IMR-90 (cell line): ENCODE measurements around the gene SUGP2. TPM values are rescaled to one million over a fixed set of nuclear protein-coding genes. Genes with fewer than 3 reads are reported as not detected.

Experiments used
- ATAC-seq: fragments of 200-7000 bp; cut with Tn5 transposase; 2 replicates; pipeline ENCODE4 v1.9.1; 2020; ENCODE audit warnings: low read depth, mild to moderate bottlenecking, moderate library complexity
- BruUV-seq: library from RNA; stranded (reverse); fragments of 400-500 nt; replicated peaks from 2 replicates; lab custom pipeline; 2021; lab: Mats Ljungman, UMichigan
- CTCF ChIA-PET: fragments of 300-600 bp; formaldehyde crosslinking; extraction: SDS; loops from one replicate; lab custom pipeline; 2021; ENCODE audit warnings: antibody characterized with exemption; lab: Yijun Ruan, JAX
- POLR2A ChIA-PET: fragments of 300-600 bp; sonication (Branson Sonifier 250); formaldehyde crosslinking; loops from one replicate; lab custom pipeline; 2022; ENCODE audit warnings: antibody characterized with exemption; ENCODE audit not compliant: unreplicated experiment; lab: Charles Lee
- DNase-seq: peaks from one replicate; pipeline ENCODE4 v3.0.0; 2013
- H2AFZ ChIP-seq: replicated peaks from 2 replicates; pipeline ENCODE3; 2013; ENCODE audit warnings: low read length, mild to moderate bottlenecking; ENCODE audit not compliant: poor library complexity
- H2AK5ac ChIP-seq: 2 replicates; pipeline ENCODE4 v1.6.1; 2013; ENCODE audit warnings: low read depth, low read length, inconsistent platforms
- H2AK9ac ChIP-seq: replicated peaks from 2 replicates; pipeline ENCODE3; 2013; ENCODE audit warnings: mild to moderate bottlenecking, low read depth, low read length, moderate library complexity; ENCODE audit not compliant: poor library complexity
- H2BK120ac ChIP-seq: 2 replicates; pipeline ENCODE4 v1.6.1; 2013; ENCODE audit warnings: low read depth, low read length, inconsistent platforms
- H2BK15ac ChIP-seq: 3 replicates; pipeline ENCODE4 v1.6.1; 2013; ENCODE audit warnings: low read depth, low read length, inconsistent platforms
- H2BK20ac ChIP-seq: 2 replicates; pipeline ENCODE4 v1.6.1; 2013; ENCODE audit warnings: low read depth, mild to moderate bottlenecking, inconsistent platforms, low read length, moderate library complexity
- H2BK5ac ChIP-seq: 2 replicates; pipeline ENCODE4 v1.6.1; 2013; ENCODE audit warnings: mild to moderate bottlenecking, low read depth, low read length, inconsistent platforms; ENCODE audit not compliant: poor library complexity, severe bottlenecking
- H3K14ac ChIP-seq: replicated peaks from 2 replicates; pipeline ENCODE4 v1.6.1; 2013; ENCODE audit warnings: low read depth, low read length, inconsistent platforms
- H3K18ac ChIP-seq: 2 replicates; pipeline ENCODE4 v1.6.1; 2013; ENCODE audit warnings: low read depth, low read length, control low read depth
- H3K23ac ChIP-seq: 2 replicates; pipeline ENCODE4 v1.6.1; 2013; ENCODE audit warnings: low read depth, low read length, inconsistent platforms
- H3K27ac ChIP-seq: 2 replicates; pipeline ENCODE4 v1.5.1; 2013; ENCODE audit warnings: mild to moderate bottlenecking, control low read depth, low read length; ENCODE audit not compliant: insufficient read depth
- H3K27me3 ChIP-seq: 2 replicates; pipeline ENCODE4 v1.6.1; 2013; ENCODE audit warnings: low read length; ENCODE audit not compliant: control insufficient read depth, insufficient read depth
- H3K36me3 ChIP-seq: 2 replicates; pipeline ENCODE4 v1.6.1; 2013; ENCODE audit warnings: low read length, mixed read lengths; ENCODE audit not compliant: control insufficient read depth, insufficient read depth
- H3K4ac ChIP-seq: 2 replicates; pipeline ENCODE4 v1.6.1; 2013; ENCODE audit warnings: low read depth, low read length, inconsistent platforms
- H3K4me1 ChIP-seq: 2 replicates; pipeline ENCODE4 v1.6.1; 2013; ENCODE audit warnings: low read length, mixed read lengths; ENCODE audit not compliant: control insufficient read depth, insufficient read depth
- H3K4me2 ChIP-seq: 2 replicates; pipeline ENCODE4 v1.6.1; 2013; ENCODE audit warnings: low read depth, mild to moderate bottlenecking, control low read depth, low read length, moderate library complexity
- H3K4me3 ChIP-seq: 2 replicates; pipeline ENCODE4 v1.5.1; 2013; ENCODE audit warnings: low read depth, mild to moderate bottlenecking, control low read depth, low read length, moderate library complexity; ENCODE audit not compliant: insufficient read depth
- H3K56ac ChIP-seq: 2 replicates; pipeline ENCODE4 v1.6.1; 2013; ENCODE audit warnings: low read length, inconsistent platforms; ENCODE audit not compliant: insufficient read depth; ENCODE audit errors: extremely low read depth
- H3K79me1 ChIP-seq, 2 experiments: 2 replicates each; pipeline ENCODE4 v1.6.1; 2013; ENCODE audit warnings: low read length in 2 of 2, inconsistent platforms in 1 of 2, low read depth in 1 of 2
- H3K9ac ChIP-seq: 2 replicates; pipeline ENCODE4 v1.6.1; 2013; ENCODE audit warnings: low read depth, low read length, control low read depth
- H3K9me1 ChIP-seq: 2 replicates; pipeline ENCODE4 v1.6.1; 2013; ENCODE audit warnings: low read length, inconsistent platforms; ENCODE audit not compliant: insufficient read depth
- H3K9me3 ChIP-seq: 2 replicates; pipeline ENCODE4 v1.6.1; 2013; ENCODE audit warnings: low read length; ENCODE audit not compliant: control insufficient read depth, insufficient read depth
- H4K20me1 ChIP-seq: 2 replicates; pipeline ENCODE4 v1.6.1; 2013; ENCODE audit warnings: low read length, inconsistent platforms; ENCODE audit not compliant: insufficient read depth
- H4K5ac ChIP-seq: 2 replicates; pipeline ENCODE4 v1.6.1; 2013; ENCODE audit warnings: mild to moderate bottlenecking, low read depth, low read length, control low read depth
- H4K8ac ChIP-seq, 2 experiments: 2 replicates each; pipeline ENCODE4 v1.6.1; 2013; ENCODE audit warnings: low read depth in 2 of 2, low read length in 2 of 2, control low read depth in 1 of 2, inconsistent platforms in 1 of 2
- H4K91ac ChIP-seq: 2 replicates; pipeline ENCODE4 v1.6.1; 2013; ENCODE audit warnings: low read depth, low read length, inconsistent platforms; ENCODE audit not compliant: insufficient read depth
- BHLHE40 ChIP-seq: fragments of 150-350 bp; IDR thresholded peaks from 2 replicates; pipeline ENCODE4 v1.6.1; 2016; ENCODE audit warnings: mild to moderate bottlenecking, low read depth, low read length
- CHD1 ChIP-seq: IDR thresholded peaks from 2 replicates; pipeline ENCODE4 v1.6.1; 2012; ENCODE audit warnings: low read depth, low read length, improper control_type of control experiment
- FOS ChIP-seq: fragments of 150-350 bp; IDR thresholded peaks from 2 replicates; pipeline ENCODE4 v1.6.1; 2016; ENCODE audit warnings: low read depth, low read length
- MAZ ChIP-seq: IDR thresholded peaks from 2 replicates; pipeline ENCODE4 v1.6.1; 2012; ENCODE audit warnings: low read depth, mild to moderate bottlenecking, low read length, improper control_type of control experiment, moderate library complexity, borderline replicate concordance
- MXI1 ChIP-seq: IDR thresholded peaks from 2 replicates; pipeline ENCODE4 v1.6.1; 2012; ENCODE audit warnings: low read depth, mild to moderate bottlenecking, low read length, moderate library complexity, borderline replicate concordance
- NFE2L2 ChIP-seq: fragments of 150-350 bp; IDR thresholded peaks from 2 replicates; pipeline ENCODE4 v1.6.1; 2016; ENCODE audit warnings: low read depth, mild to moderate bottlenecking, low read length
- POLR2A ChIP-seq: IDR thresholded peaks from 2 replicates; pipeline ENCODE4 v1.6.1; 2012; ENCODE audit warnings: mild to moderate bottlenecking, low read depth, low read length
- RAD21 ChIP-seq: IDR thresholded peaks from 2 replicates; pipeline ENCODE4 v1.6.1; 2012; ENCODE audit warnings: low read length, improper control_type of control experiment
- RCOR1 ChIP-seq: IDR thresholded peaks from 2 replicates; pipeline ENCODE4 v1.6.1; 2012; ENCODE audit warnings: mild to moderate bottlenecking, low read length, improper control_type of control experiment; ENCODE audit not compliant: insufficient replicate concordance
- RFX5 ChIP-seq: IDR thresholded peaks from 2 replicates; pipeline ENCODE4 v1.8.0; 2012; ENCODE audit warnings: low read depth, mild to moderate bottlenecking, low read length, moderate library complexity
- SMC3 ChIP-seq: fragments of 150-350 bp; IDR thresholded peaks from 2 replicates; pipeline ENCODE4 v1.6.1; 2016; ENCODE audit warnings: low read depth, mild to moderate bottlenecking, antibody characterized with exemption, low read length, moderate library complexity
- WGBS, 2 experiments: methylation state at CpG; one replicate each; pipeline versions ENCODE4 v1.1.5 to v1.1.7; 2013; ENCODE audit warnings: missing lambda C conversion rate in 2 of 2; ENCODE audit not compliant: insufficient read length in 1 of 2; ENCODE audit errors: extremely low coverage in 2 of 2; 5-methylcytosine and 5-hydroxymethylcytosine counted together
- dilution Hi-C: fragments of 300-500 bp; cut with HindIII; formaldehyde crosslinking; loops from one replicate; pipeline ENCODE4 v1.14.3; 2018; ENCODE audit warnings: low sequenced_read_pairs; ENCODE audit not compliant: unreplicated experiment
- in situ Hi-C: fragments of 300-500 bp; cut with MboI; formaldehyde crosslinking; loops from 3 replicates; pipeline ENCODE4 v1.14.3; 2019; ENCODE audit warnings: low sequenced_read_pairs, inconsistent platforms, mixed read lengths
- intact Hi-C: fragments of 100-400 bp; cut with micrococcal nuclease; formaldehyde crosslinking; loops from 2 replicates; pipeline ENCODE4 v1.10.0; 2022
- polyA plus RNA-seq, 3 experiments: library from polyadenylated mRNA; depleted of rRNA; stranded (reverse); fragments of >200 nt; gene quantifications; 2 replicates each; pipeline ENCODE4 v1.2.3, GENCODE V29; 2012; ENCODE audit warnings: low replicate concordance in 1 of 3
- total RNA-seq: library from RNA; depleted of rRNA; stranded (reverse); fragments of >200 nt; gene quantifications from 2 replicates; pipeline ENCODE4 v1.2.3, GENCODE V29; 2012
- TF ChIP-seq, protein P1 (sequence below): fragments of 150-350 bp; IDR thresholded peaks from 2 replicates; pipeline ENCODE4 v1.6.1; 2017; ENCODE audit warnings: mild to moderate bottlenecking, antibody characterized with exemption, low read length, low read depth
- TF ChIP-seq, protein P2 (sequence below): conservative IDR thresholded peaks from 2 replicates; pipeline ENCODE4 v1.5.1; 2012; ENCODE audit warnings: mild to moderate bottlenecking, low read depth, low read length, improper control_type of control experiment
- TF ChIP-seq, protein P3 (sequence below): fragments of 150-350 bp; IDR thresholded peaks from 2 replicates; pipeline ENCODE4 v1.6.1; 2016; ENCODE audit warnings: low read depth, mild to moderate bottlenecking, low read length, moderate library complexity, borderline replicate concordance

SUGP2 gene
- total and polyA plus RNA-seq, 2 of the 4 experiments (the other 2 are of a cell fraction), result 25.8 to 69.2 TPM

DNA sequence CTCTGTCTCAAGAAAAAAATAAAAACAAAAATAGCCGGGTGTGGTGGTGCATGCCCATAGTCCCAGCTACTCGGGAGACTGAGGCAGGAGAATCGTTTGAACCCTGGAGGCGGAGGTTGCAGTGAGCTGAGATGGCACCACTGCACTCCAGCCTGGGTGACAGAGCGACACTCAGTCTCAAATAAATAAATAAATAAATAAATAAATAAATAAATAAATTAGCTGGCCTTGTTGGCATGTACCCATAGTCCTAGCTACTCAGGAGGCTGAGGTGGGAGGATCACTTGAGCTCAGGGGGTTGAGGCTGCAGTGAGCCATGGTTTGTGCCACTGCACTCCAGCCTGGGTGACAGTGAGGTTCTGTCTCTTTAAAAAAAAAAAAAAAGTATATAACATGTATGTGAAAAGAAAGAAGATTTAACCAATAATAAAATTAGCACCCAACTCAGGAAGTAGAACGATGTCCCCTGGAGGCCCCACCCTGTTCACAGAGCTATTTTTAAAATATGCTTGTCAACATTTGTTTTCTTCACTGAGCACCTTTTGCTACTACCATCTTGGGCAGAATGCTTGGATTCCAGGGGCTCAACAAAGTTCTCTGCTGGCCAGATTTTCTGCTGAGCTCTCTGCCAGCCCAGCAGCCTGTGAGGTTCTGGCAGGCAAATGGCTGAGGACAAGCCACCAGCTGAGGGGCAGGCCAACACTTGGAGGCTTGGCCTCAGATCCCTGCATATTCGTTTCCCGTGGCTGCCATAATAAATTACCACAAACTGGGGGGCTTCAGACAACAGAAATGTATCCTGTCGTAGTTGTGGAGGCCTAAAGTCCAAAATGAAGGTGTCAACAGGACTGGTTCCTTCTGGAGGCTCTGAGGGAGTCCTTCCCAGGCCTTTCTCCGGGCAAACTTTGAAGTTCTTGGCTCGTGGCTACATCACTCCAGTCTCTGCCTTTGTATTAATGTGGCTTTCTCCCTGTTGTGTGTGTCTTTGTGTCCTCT, 35.6 kb upstream of the SUGP2 start:
- H2AFZ ChIP-seq, result no peak overlapping the region
- H2AK5ac ChIP-seq, result no peak overlapping the region
- intact Hi-C loops, result loop anchor here (10.0 kb wide), 1 partner anchor 106 kb away; the partner anchor contains the start of gene MEF2B
- no peak overlapping the region for H3K23ac ChIP-seq
- DNase-seq, result no peak
- H3K4me2 ChIP-seq, result no peak overlapping the region
- no peak overlapping the region for H4K5ac ChIP-seq
- H3K4me1 ChIP-seq, result peaks cover 6% of the 10 kb centered on the region
- H3K9ac ChIP-seq, result no peak overlapping the region
- peaks cover 7% of the 10 kb centered on the region for H3K9me1 ChIP-seq
- dilution Hi-C loops, result no loop called here
- no TSS peak for BruUV-seq
- no peak overlapping the region for H3K56ac ChIP-seq
- H2BK5ac ChIP-seq, result no peak overlapping the region
- H3K27ac ChIP-seq, result no peak overlapping the region
- no peaks in the 10 kb centered on the region for H3K9me3 ChIP-seq
- H3K4ac ChIP-seq, result no peak overlapping the region
- H3K18ac ChIP-seq, result no peak overlapping the region
- no peaks in the 10 kb centered on the region for H3K27me3 ChIP-seq
- H2BK120ac ChIP-seq, result no peak overlapping the region
- 48% methylated on average over 5 of the region's 11 CpGs; no CpG with 5 or more reads in 1 of the 2 experiments for WGBS, 2 experiments
- no peak for ATAC-seq
- peaks cover 11 to 26% of the 10 kb centered on the region in 2 experiments; a peak in 3 of 4 replicates for H3K79me1 ChIP-seq
- H3K36me3 ChIP-seq, result no peaks in the 10 kb centered on the region
- H4K20me1 ChIP-seq, result no peaks in the 10 kb centered on the region; the same call in 1 of the 2 replicates
- H2BK20ac ChIP-seq, result no peak overlapping the region
- no peak overlapping the region for H3K4me3 ChIP-seq
- POLR2A ChIA-PET, result no interaction called here
- in situ Hi-C loops, result no loop called here
- no peak overlapping the region for H4K91ac ChIP-seq
- H2BK15ac ChIP-seq, result no peak overlapping the region
- no peak overlapping the region for H2AK9ac ChIP-seq
- no peak overlapping the region for H3K14ac ChIP-seq
- no peak overlapping the region for H4K8ac ChIP-seq
- CTCF ChIA-PET, result no interaction called here
- TF ChIP-seq POLR2A, result no peak
- TF ChIP-seq RCOR1, result no peak
- TF ChIP-seq, protein P1, sequence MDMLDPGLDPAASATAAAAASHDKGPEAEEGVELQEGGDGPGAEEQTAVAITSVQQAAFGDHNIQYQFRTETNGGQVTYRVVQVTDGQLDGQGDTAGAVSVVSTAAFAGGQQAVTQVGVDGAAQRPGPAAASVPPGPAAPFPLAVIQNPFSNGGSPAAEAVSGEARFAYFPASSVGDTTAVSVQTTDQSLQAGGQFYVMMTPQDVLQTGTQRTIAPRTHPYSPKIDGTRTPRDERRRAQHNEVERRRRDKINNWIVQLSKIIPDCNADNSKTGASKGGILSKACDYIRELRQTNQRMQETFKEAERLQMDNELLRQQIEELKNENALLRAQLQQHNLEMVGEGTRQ, result no peak
- no peak for TF ChIP-seq RFX5
- no peak for TF ChIP-seq FOS
- TF ChIP-seq MAZ, result no peak
- no peak for TF ChIP-seq MXI1
- TF ChIP-seq RAD21, result no peak
- TF ChIP-seq BHLHE40, result no peak
- no peak for TF ChIP-seq SMC3
- TF ChIP-seq, protein P2, sequence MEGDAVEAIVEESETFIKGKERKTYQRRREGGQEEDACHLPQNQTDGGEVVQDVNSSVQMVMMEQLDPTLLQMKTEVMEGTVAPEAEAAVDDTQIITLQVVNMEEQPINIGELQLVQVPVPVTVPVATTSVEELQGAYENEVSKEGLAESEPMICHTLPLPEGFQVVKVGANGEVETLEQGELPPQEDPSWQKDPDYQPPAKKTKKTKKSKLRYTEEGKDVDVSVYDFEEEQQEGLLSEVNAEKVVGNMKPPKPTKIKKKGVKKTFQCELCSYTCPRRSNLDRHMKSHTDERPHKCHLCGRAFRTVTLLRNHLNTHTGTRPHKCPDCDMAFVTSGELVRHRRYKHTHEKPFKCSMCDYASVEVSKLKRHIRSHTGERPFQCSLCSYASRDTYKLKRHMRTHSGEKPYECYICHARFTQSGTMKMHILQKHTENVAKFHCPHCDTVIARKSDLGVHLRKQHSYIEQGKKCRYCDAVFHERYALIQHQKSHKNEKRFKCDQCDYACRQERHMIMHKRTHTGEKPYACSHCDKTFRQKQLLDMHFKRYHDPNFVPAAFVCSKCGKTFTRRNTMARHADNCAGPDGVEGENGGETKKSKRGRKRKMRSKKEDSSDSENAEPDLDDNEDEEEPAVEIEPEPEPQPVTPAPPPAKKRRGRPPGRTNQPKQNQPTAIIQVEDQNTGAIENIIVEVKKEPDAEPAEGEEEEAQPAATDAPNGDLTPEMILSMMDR, result no peak
- TF ChIP-seq, protein P3, sequence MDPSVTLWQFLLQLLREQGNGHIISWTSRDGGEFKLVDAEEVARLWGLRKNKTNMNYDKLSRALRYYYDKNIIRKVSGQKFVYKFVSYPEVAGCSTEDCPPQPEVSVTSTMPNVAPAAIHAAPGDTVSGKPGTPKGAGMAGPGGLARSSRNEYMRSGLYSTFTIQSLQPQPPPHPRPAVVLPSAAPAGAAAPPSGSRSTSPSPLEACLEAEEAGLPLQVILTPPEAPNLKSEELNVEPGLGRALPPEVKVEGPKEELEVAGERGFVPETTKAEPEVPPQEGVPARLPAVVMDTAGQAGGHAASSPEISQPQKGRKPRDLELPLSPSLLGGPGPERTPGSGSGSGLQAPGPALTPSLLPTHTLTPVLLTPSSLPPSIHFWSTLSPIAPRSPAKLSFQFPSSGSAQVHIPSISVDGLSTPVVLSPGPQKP, result no peak
- no peak for TF ChIP-seq NFE2L2
- no peak for TF ChIP-seq CHD1
